ENCODE measurements around the gene PBX4. TPM values are rescaled to one million over a fixed set of nuclear protein-coding genes. Genes with fewer than 3 reads are reported as not detected.

Gene PBX4
- total RNA-seq, 1 experiment from 2014 or later: 8.3 TPM

- DNase-seq (ENCODE audit: low read depth, low spot score) (no peak), ATAC-seq (no peak)
- Histone ChIP-seq H3K27ac (ENCODE audit: low read length) (no peak overlapping the region), H3K4me1 (ENCODE audit: control insufficient read depth, insufficient read depth, low read length) (no peaks in the 10 kb centered on the region), H3K4me3 (ENCODE audit: low read depth in 2 of 2, low read length in 2 of 2) (no peak overlapping the region), H3K9me3 (ENCODE audit: control insufficient read depth, insufficient read depth, low read depth, low read length) (no peaks in the 10 kb centered on the region), H3K36me3 (ENCODE audit: control insufficient read depth, insufficient read depth, low read length) (no peaks in the 10 kb centered on the region), H3K27me3 (ENCODE audit: control insufficient read depth, insufficient read depth, low read length) (no peaks in the 10 kb centered on the region)
- TF ChIP-seq TCF7L2 (IDR thresholded peaks at IDR 0.05; ENCODE audit: low read depth, low read length): no peak
- TF ChIP-seq POLR2AphosphoS5 (IDR thresholded peaks at IDR 0.05; ENCODE audit: low read depth, low read length): no peak
- TF ChIP-seq CTCF (IDR thresholded peaks at IDR 0.05): no peak
- no peak for TF ChIP-seq SIN3A (IDR thresholded peaks at IDR 0.05; ENCODE audit: borderline replicate concordance, insufficient read depth, low read depth, low read length)
- no peak for TF ChIP-seq REST (IDR thresholded peaks at IDR 0.05; ENCODE audit: insufficient read depth in 1 of 2, low read depth in 2 of 2, low read length in 1 of 2)
- no TSS peak for BruUV-seq (replicated peaks)
- ChIA-PET CTCF (interaction anchor here (0.7 kb wide), 1 partner anchor 16 kb away, joined by 3 read pairs; no protein-coding TSS in a partner anchor), POLR2A (interaction anchor here (0.6 kb wide), 1 partner anchor 217 kb away, joined by 5 read pairs; no protein-coding TSS in a partner anchor)
- in situ Hi-C loops (cut with HindIII; ENCODE audit: low pct_unique_long_range_greater_than_20kb, low sequenced_read_pairs) (no loop called here), intact Hi-C loops (cut with micrococcal nuclease; ENCODE audit: unreplicated experiment) (no loop called here)
Measured at GRCh38 chr19:19547674-19548336, 70.7 kb downstream of the PBX4 start.

- no peaks in the 10 kb centered on the region for H3K27me3 ChIP-seq (ENCODE audit: control insufficient read depth, insufficient read depth, low read length)
- H3K4me1 ChIP-seq (ENCODE audit: control insufficient read depth, insufficient read depth, low read length): no peaks in the 10 kb centered on the region
- ATAC-seq (no peak), DNase-seq (ENCODE audit: low read depth, low spot score) (no peak)
- no peak overlapping the region for H3K27ac ChIP-seq (ENCODE audit: low read length)
- CTCF ChIA-PET: no interaction called here
- POLR2A ChIA-PET: no interaction called here
- in situ Hi-C loops (cut with HindIII; ENCODE audit: low pct_unique_long_range_greater_than_20kb, low sequenced_read_pairs): no loop called here
- no peaks in the 10 kb centered on the region for H3K36me3 ChIP-seq (ENCODE audit: control insufficient read depth, insufficient read depth, low read length)
- BruUV-seq (replicated peaks): no TSS peak
- TF ChIP-seq CTCF (IDR thresholded peaks at IDR 0.05): no peak
- TF ChIP-seq TCF7L2 (IDR thresholded peaks at IDR 0.05; ENCODE audit: low read depth, low read length): no peak
- no peak for TF ChIP-seq SIN3A (IDR thresholded peaks at IDR 0.05; ENCODE audit: borderline replicate concordance, insufficient read depth, low read depth, low read length)
- no peak for TF ChIP-seq REST (IDR thresholded peaks at IDR 0.05; ENCODE audit: insufficient read depth in 1 of 2, low read depth in 2 of 2, low read length in 1 of 2)
- TF ChIP-seq POLR2AphosphoS5 (IDR thresholded peaks at IDR 0.05; ENCODE audit: low read depth, low read length): no peak
- H3K4me3 ChIP-seq (ENCODE audit: low read depth in 2 of 2, low read length in 2 of 2): no peak overlapping the region
- intact Hi-C loops (cut with micrococcal nuclease; ENCODE audit: unreplicated experiment): no loop called here
- no peaks in the 10 kb centered on the region for H3K9me3 ChIP-seq (ENCODE audit: control insufficient read depth, insufficient read depth, low read depth, low read length)
Measured at GRCh38 chr19:19546751-19547162, 71.7 kb downstream of the PBX4 start.

All from Panc1 (cell line).